ENCODE data around the gene BAIAP2.

DNA sequence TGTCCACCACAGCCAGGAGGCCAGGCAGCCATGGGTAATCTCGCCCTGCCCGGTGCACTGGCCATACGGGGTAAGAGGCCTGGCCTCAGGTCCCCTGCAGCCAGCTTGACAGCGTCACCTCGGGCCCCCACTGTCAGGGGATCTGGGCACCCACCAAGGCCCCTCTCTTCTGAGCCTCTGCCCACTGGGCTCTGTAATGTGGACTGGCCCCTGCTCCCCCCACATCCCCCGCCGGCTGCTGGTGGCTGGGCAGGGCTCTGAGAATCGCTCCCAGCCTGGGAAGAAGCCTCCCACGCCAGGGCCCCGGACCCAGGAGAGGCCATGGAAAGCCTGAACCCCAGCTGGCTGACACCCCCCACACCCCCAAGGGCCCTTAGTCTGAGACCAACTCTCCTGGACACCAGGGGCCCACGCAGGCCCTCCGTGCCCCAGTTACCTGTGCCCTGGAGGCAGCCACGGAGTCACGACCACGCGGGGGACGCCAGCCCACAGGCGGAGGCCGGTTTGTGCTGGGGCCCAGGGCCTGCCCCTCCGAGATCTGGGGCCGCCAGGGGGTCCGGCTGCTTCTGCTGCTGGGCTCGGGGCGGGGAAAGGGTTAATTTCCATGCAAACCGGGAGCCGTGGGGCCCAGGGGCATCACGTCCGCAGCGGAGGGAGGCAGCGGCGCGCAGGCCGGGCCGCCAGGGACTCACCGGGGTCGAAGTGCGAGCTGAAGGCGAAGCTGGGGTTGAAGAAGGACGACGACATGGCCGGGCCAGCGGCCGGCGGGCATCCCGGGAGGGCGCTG, 130.5 kb downstream of the BAIAP2 start, which contains the start of gene PVALEF:
- TF ChIP-seq, protein P1, sequence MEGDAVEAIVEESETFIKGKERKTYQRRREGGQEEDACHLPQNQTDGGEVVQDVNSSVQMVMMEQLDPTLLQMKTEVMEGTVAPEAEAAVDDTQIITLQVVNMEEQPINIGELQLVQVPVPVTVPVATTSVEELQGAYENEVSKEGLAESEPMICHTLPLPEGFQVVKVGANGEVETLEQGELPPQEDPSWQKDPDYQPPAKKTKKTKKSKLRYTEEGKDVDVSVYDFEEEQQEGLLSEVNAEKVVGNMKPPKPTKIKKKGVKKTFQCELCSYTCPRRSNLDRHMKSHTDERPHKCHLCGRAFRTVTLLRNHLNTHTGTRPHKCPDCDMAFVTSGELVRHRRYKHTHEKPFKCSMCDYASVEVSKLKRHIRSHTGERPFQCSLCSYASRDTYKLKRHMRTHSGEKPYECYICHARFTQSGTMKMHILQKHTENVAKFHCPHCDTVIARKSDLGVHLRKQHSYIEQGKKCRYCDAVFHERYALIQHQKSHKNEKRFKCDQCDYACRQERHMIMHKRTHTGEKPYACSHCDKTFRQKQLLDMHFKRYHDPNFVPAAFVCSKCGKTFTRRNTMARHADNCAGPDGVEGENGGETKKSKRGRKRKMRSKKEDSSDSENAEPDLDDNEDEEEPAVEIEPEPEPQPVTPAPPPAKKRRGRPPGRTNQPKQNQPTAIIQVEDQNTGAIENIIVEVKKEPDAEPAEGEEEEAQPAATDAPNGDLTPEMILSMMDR (conservative IDR thresholded peaks at IDR 0.05): no peak
- no peak for TF ChIP-seq ZFX (IDR thresholded peaks at IDR 0.05)

All from C4-2B (cell line).